ENCODE results near the gene EMSY.
A peak's percentile ranks its signal among the peaks of the same experiment; 100 is the strongest.

DNA sequence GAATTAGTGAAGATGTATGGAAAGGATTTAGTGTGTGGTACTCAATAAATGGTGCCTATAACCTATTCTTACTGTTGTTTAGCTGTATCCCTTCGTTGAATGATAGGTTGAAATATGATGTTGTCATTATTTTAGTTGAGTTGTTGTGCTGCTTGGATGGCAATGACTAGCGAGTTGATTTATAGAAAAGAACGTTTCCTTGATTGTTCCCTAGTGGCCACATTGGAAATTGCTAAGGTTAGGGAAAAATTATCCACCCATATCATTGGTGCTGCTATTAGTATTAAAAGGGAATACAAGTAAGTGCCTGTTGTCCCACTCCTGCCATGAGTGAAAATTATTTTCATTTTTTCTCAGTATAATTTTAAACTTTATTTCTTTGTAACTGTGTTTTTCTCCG lies 14.5 kb downstream of the EMSY start:
- TF ChIP-seq EZH2 (IDR thresholded peaks at IDR 0.05; ENCODE audit: borderline replicate concordance, low read depth, low read length, severe bottlenecking) (no peak), POLR2AphosphoS5 (IDR thresholded peaks at IDR 0.05; ENCODE audit: insufficient read depth, low read depth, low read length) (no peak), JUN (IDR thresholded peaks at IDR 0.05; ENCODE audit: borderline replicate concordance, insufficient read depth, insufficient read length, low read depth) (no peak), POLR2A (IDR thresholded peaks at IDR 0.05; ENCODE audit: low read depth, low read length) (no peak), GATA2 (IDR thresholded peaks at IDR 0.05; ENCODE audit: insufficient read depth, insufficient read length, low read depth, low read length) (no peak)
- TF ChIP-seq, protein P1, sequence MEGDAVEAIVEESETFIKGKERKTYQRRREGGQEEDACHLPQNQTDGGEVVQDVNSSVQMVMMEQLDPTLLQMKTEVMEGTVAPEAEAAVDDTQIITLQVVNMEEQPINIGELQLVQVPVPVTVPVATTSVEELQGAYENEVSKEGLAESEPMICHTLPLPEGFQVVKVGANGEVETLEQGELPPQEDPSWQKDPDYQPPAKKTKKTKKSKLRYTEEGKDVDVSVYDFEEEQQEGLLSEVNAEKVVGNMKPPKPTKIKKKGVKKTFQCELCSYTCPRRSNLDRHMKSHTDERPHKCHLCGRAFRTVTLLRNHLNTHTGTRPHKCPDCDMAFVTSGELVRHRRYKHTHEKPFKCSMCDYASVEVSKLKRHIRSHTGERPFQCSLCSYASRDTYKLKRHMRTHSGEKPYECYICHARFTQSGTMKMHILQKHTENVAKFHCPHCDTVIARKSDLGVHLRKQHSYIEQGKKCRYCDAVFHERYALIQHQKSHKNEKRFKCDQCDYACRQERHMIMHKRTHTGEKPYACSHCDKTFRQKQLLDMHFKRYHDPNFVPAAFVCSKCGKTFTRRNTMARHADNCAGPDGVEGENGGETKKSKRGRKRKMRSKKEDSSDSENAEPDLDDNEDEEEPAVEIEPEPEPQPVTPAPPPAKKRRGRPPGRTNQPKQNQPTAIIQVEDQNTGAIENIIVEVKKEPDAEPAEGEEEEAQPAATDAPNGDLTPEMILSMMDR (IDR thresholded peaks at IDR 0.05; ENCODE audit: extremely low read depth in 1 of 2, insufficient read depth in 1 of 2, low read depth in 1 of 2, low read length in 2 of 2): peak; percentile 15 to 26
- TF ChIP-seq, protein P2, sequence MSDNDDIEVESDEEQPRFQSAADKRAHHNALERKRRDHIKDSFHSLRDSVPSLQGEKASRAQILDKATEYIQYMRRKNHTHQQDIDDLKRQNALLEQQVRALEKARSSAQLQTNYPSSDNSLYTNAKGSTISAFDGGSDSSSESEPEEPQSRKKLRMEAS (IDR thresholded peaks at IDR 0.05; ENCODE audit: insufficient read depth, insufficient read length): no peak

Data from endothelial cell of umbilical vein (primary cell).